HepG2 (cell line): ENCODE measurements around the gene RBBP5. TPM values are rescaled to one million over a fixed set of nuclear protein-coding genes. Genes with fewer than 3 reads are reported as not detected.

ENCODE experiments used
- ATAC-seq: fragments of 200-7000 bp; cut with Tn5 transposase; 3 replicates; pipeline ENCODE4 v1.9.1; 2020; ENCODE audit warnings: mild to moderate bottlenecking, moderate library complexity
- BruUV-seq: library from RNA; stranded (reverse); fragments of 400-500 nt; replicated peaks from 2 replicates; lab custom pipeline; 2021; lab: Mats Ljungman, UMichigan
- CTCF ChIA-PET: fragments of 300-600 bp; formaldehyde crosslinking; extraction: SDS; loops from one replicate; lab custom pipeline; 2021; ENCODE audit warnings: low total read pairs, inconsistent platforms, low intra/inter-chr PET ratio; lab: Yijun Ruan, JAX
- POLR2A ChIA-PET: fragments of 350-600 bp; sonication (Branson Sonifier 250); formaldehyde crosslinking; loops from one replicate; lab custom pipeline; 2020; ENCODE audit warnings: antibody characterized with exemption, inconsistent platforms; lab: Yijun Ruan, JAX
- DNase-seq: peaks from one replicate; pipeline ENCODE4 v3.0.0-alpha.2; 2015; ENCODE audit warnings: low spot score
- FAIRE-seq: peaks from 3 replicates; lab custom pipeline; 2011; peaks lifted over from hg19 to GRCh38; lab: Jason Lieb, UNC
- H2AFZ ChIP-seq: one replicate; pipeline ENCODE4 v1.6.1; 2011; ENCODE audit warnings: low read length, inconsistent platforms
- H3K27ac ChIP-seq: fragments of 300-600 bp; 3 replicates; pipeline ENCODE4 v1.8.0; 2011; ENCODE audit warnings: mixed run types, mild to moderate bottlenecking, mixed read lengths, low read length, inconsistent platforms; ENCODE audit not compliant: insufficient read depth; ENCODE audit errors: extremely low read length
- H3K27me3 ChIP-seq, 2 experiments: fragments of 200-600 bp in 1 of 2; 2 replicates in 1 of 2; 3 replicates in 1 of 2; pipeline versions ENCODE4 v1.6.0 to v1.8.0; 2011; ENCODE audit warnings: low read length in 2 of 2, mild to moderate bottlenecking in 2 of 2, moderate library complexity in 2 of 2, inconsistent platforms in 1 of 2; ENCODE audit not compliant: insufficient read depth in 2 of 2, control insufficient read depth in 1 of 2
- H3K36me3 ChIP-seq, 2 experiments: fragments of 200-600 bp in 1 of 2; replicated peaks in 1 of 2; 2 replicates in 1 of 2; 3 replicates in 1 of 2; pipeline versions ENCODE4 v1.5.1 to v1.8.0; 2011; ENCODE audit warnings: low read length in 2 of 2, inconsistent platforms in 1 of 2; ENCODE audit not compliant: insufficient read depth in 2 of 2, control insufficient read depth in 1 of 2
- H3K4me1 ChIP-seq: 2 replicates; pipeline ENCODE4 v1.5.1; 2012; ENCODE audit warnings: low read length, inconsistent platforms; ENCODE audit not compliant: insufficient read depth
- H3K4me2 ChIP-seq: 2 replicates; pipeline ENCODE4 v1.6.0; 2011; ENCODE audit warnings: low read depth, low read length, inconsistent platforms
- H3K4me3 ChIP-seq, 3 experiments: fragments of 200-600 bp in 1 of 3; sonication (generic), shearing (Covaris generic) in 1 of 3; replicated peaks in 1 of 3; 2 replicates each; pipeline ENCODE4 v1.5.1; 2011 to 2016; ENCODE audit warnings: low read length in 3 of 3, inconsistent platforms in 2 of 3, low read depth in 2 of 3, mild to moderate bottlenecking in 2 of 3, control low read depth in 1 of 3, mixed read lengths in 1 of 3; ENCODE audit not compliant: insufficient read depth in 1 of 3
- H3K79me2 ChIP-seq: one replicate; pipeline ENCODE4 v1.6.1; 2011; ENCODE audit warnings: low read length, inconsistent platforms; ENCODE audit not compliant: insufficient read depth
- H3K9ac ChIP-seq: 2 replicates; pipeline ENCODE4 v1.6.0; 2011; ENCODE audit warnings: mild to moderate bottlenecking, low read depth, low read length, inconsistent platforms; ENCODE audit not compliant: insufficient read depth
- H3K9me3 ChIP-seq: 2 replicates; pipeline ENCODE4 v1.5.1; 2012; ENCODE audit warnings: mild to moderate bottlenecking, low read length
- H4K20me1 ChIP-seq: 2 replicates; pipeline ENCODE4 v1.6.0; 2011; ENCODE audit warnings: inconsistent platforms, mild to moderate bottlenecking, low read length, moderate library complexity; ENCODE audit not compliant: insufficient read depth
- CC2D1A ChIP-seq: sonication (generic); formaldehyde crosslinking; IDR thresholded peaks from 2 replicates; pipeline ENCODE4 v1.8.1; 2023; ENCODE audit warnings: mild to moderate bottlenecking, missing genetic modification reagents
- HDAC6 ChIP-seq: fragments of 200-600 bp; sonication (generic); IDR thresholded peaks from 2 replicates; pipeline ENCODE4 v1.7.0; 2017; ENCODE audit warnings: mild to moderate bottlenecking, antibody characterized with exemption, low read length, low read depth
- KDM4B ChIP-seq: sonication (generic); formaldehyde crosslinking; IDR thresholded peaks from 2 replicates; pipeline ENCODE4 v1.4.0; 2020; ENCODE audit warnings: missing genetic modification reagents
- SMYD3 ChIP-seq: sonication (generic); formaldehyde crosslinking; IDR thresholded peaks from 2 replicates; pipeline ENCODE4 v1.8.1; 2023; ENCODE audit warnings: mild to moderate bottlenecking, missing genetic modification reagents
- U2AF2 ChIP-seq: fragments of 200-400 bp; formaldehyde crosslinking; IDR thresholded peaks from 2 replicates; pipeline ENCODE4 v1.6.1; 2017; ENCODE audit warnings: low read depth, mild to moderate bottlenecking, low read length
- ZNF207 ChIP-seq: fragments of 450-650 bp; IDR thresholded peaks from 2 replicates; pipeline ENCODE4 v1.6.1; 2016; ENCODE audit warnings: antibody characterized with exemption, borderline replicate concordance
- ZNF883 ChIP-seq: sonication (generic); formaldehyde crosslinking; IDR thresholded peaks from 2 replicates; pipeline ENCODE4 v1.5.1; 2020; ENCODE audit warnings: mild to moderate bottlenecking, missing genetic modification reagents; ENCODE audit errors: not compliant biosample characterization
- WGBS: methylation state at CpG from one replicate; pipeline ENCODE4 v1.1.6; 2017; ENCODE audit warnings: low lambda C conversion rate; 5-methylcytosine and 5-hydroxymethylcytosine counted together
- in situ Hi-C: cut with HindIII; loops from 2 replicates; pipeline ENCODE4 v1.10.0; 2017; ENCODE audit warnings: low pct_unique_long_range_greater_than_20kb; ENCODE audit not compliant: extremely low pct_ligation_motif_present
- intact Hi-C: fragments of 100-400 bp; cut with micrococcal nuclease; formaldehyde crosslinking; loops from one replicate; pipeline ENCODE4 v1.10.0; 2022; ENCODE audit not compliant: unreplicated experiment
- polyA plus RNA-seq, 8 experiments: library from polyadenylated mRNA; depleted of rRNA in 3 of 8; stranded (reverse) in 7 of 8; unstranded in 1 of 8; fragments of >200 nt; fragmentation: Illumina TruSeq in 4 of 8; extraction: Trizol in 4 of 8; gene quantifications; 2 replicates each; pipeline versions ENCODE4 v1.2.1 to v1.2.3, GENCODE V29; 2011 to 2016; ENCODE audit warnings: low read depth in 4 of 8, missing spikeins in 1 of 8, mixed read lengths in 1 of 8; ENCODE audit not compliant: insufficient read depth in 1 of 8
- total RNA-seq, 5 experiments: library from RNA; depleted of rRNA; stranded (reverse); fragments of >200 nt; fragmentation: Illumina TruSeq; extraction: Trizol; gene quantifications; 2 replicates each; pipeline ENCODE4 v1.2.3, GENCODE V29; 2016; ENCODE audit warnings: low read depth in 1 of 5
- TF ChIP-seq, protein P1 (sequence below): IDR thresholded peaks from 2 replicates; pipeline ENCODE4 v1.6.1; 2018; ENCODE audit warnings: missing genetic modification reagents, mild to moderate bottlenecking, missing compliant biosample characterization

RBBP5 gene
- total and polyA plus RNA-seq, 2 of the 13 experiments (the other 11 are each of a cell fraction or from before 2014, with no cell fraction given) = 6.6 to 17.1 TPM

DNA sequence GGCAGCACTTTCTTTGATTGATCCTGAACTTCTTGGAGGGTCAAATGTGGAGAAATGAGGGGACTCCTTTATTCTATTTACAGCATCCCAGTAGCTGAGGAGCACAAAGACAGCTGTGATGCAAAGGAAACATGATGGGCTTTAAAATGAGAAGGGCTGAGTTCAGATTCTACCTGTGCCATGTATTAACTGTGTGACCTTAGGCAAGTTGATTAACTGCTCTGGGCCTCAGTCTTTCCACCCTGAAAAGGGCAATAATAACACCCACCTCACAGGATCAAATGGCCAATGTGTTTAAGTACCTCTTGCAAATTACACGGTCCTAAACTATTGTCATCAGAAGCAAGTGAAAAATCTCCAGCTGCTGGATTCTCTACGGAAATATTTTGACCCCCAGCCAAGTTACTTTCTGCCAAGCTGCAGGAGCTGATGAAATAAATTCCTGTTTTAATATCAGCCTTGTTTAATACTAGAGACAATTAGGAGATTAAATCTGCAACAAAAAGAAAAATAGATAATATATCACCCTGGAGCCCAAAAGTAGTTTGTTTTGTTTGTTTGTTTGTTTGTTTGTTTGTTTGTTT lies 53.2 kb downstream of the RBBP5 start:
- Histone ChIP-seq H3K4me2 (no peak overlapping the region), H3K4me3 (no peak overlapping the region), H3K4me1 (no peaks in the 10 kb centered on the region), H2AFZ (no peak overlapping the region), H3K9ac (no peak overlapping the region), H3K27me3 (peaks cover 0 to 31% of the 10 kb centered on the region in 2 experiments; a peak in 3 of 5 replicates), H3K36me3 (no peaks in the 10 kb centered on the region), H3K79me2 (no peaks in the 10 kb centered on the region), H3K27ac (no peak overlapping the region), H3K9me3 (no peaks in the 10 kb centered on the region), H4K20me1 (no peaks in the 10 kb centered on the region)
- intact Hi-C loops = no loop called here
- BruUV-seq = no TSS peak
- ATAC-seq (no peak), DNase-seq (no peak), FAIRE-seq (no peak)
- TF ChIP-seq ZNF207 = no peak
- TF ChIP-seq ZNF883 (CRISPR knock-in tag) = no peak
- TF ChIP-seq, protein P1, sequence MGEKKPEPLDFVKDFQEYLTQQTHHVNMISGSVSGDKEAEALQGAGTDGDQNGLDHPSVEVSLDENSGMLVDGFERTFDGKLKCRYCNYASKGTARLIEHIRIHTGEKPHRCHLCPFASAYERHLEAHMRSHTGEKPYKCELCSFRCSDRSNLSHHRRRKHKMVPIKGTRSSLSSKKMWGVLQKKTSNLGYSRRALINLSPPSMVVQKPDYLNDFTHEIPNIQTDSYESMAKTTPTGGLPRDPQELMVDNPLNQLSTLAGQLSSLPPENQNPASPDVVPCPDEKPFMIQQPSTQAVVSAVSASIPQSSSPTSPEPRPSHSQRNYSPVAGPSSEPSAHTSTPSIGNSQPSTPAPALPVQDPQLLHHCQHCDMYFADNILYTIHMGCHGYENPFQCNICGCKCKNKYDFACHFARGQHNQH = no peak
- TF ChIP-seq SMYD3 = no peak
- TF ChIP-seq CC2D1A = no peak
- no peak for TF ChIP-seq HDAC6
- TF ChIP-seq U2AF2 = no peak
- no peak for TF ChIP-seq KDM4B (CRISPR knock-in tag)
- ChIA-PET POLR2A (no interaction called here), CTCF (no interaction called here)
- WGBS = 2% methylated on average over 2 of the region's 2 CpGs
- in situ Hi-C loops = loop anchor here (10.0 kb wide), 1 partner anchor 186 kb away; no protein-coding TSS in a partner anchor
